ENCODE measurements around the gene USP34. TPM values are rescaled to one million over a fixed set of nuclear protein-coding genes. Genes with fewer than 3 reads are reported as not detected.

The USP34 gene
- total and polyA plus RNA-seq, 2 of the 8 experiments (the other 6 are each of a cell fraction or from before 2014, with no cell fraction given), result 56.7 to 91.7 TPM

GRCh38 chr2:61176755-61177726, 293.8 kb downstream of the USP34 start:
- WGBS, 2 experiments (ENCODE audit: extremely low coverage in 1 of 2, insufficient coverage in 1 of 2, insufficient read length in 1 of 2, insufficient replicate concordance in 2 of 2, low coverage in 1 of 2, low lambda C conversion rate in 2 of 2, missing lambda C conversion rate in 1 of 2), result 3% methylated on average over 35 of the region's 111 CpGs; no CpG with 5 or more reads in 1 of the 2 experiments
- H3K27ac ChIP-seq (ENCODE audit: low read depth, low read length), result peak overlapping the region; percentile 89
- CTCF ChIA-PET (ENCODE audit: partially characterized antibody), result interaction anchor here (0.9 to 1.0 kb wide), 2 partner anchors 11 to 26 kb away, joined by 3 read pairs; no protein-coding TSS in a partner anchor
- no peak overlapping the region for H3K14ac ChIP-seq (ENCODE audit: insufficient read length)
- H3K79me1 ChIP-seq (ENCODE audit: low read depth, low read length), result peaks cover 7% of the 10 kb centered on the region; the same call in 1 of the 2 replicates
- no peak overlapping the region for H2BK120ac ChIP-seq (replicated peaks; ENCODE audit: low read depth, low read length)
- peaks cover 10% of the 10 kb centered on the region for H3K23me2 ChIP-seq (ENCODE audit: low read depth, low read length)
- H2BK5ac ChIP-seq (ENCODE audit: low read depth, low read length), result peak overlapping the region; percentile 84; the same call in 1 of the 2 replicates
- no peak overlapping the region for H3K23ac ChIP-seq (ENCODE audit: insufficient read length)
- peaks cover 0 to 5% (median 2%) of the 10 kb centered on the region in 4 experiments; a peak in 6 of 7 replicates for H3K27me3 ChIP-seq (replicated peaks in 1 of 4; ENCODE audit: control insufficient read depth in 3 of 4, extremely low read depth in 1 of 4, insufficient read depth in 3 of 4, low read length in 3 of 4)
- H3K4me1 ChIP-seq (replicated peaks in 1 of 4; ENCODE audit: control insufficient read depth in 3 of 4, insufficient read depth in 4 of 4, low read length in 3 of 4), result peaks cover 5 to 11% (median 7%) of the 10 kb centered on the region in 4 experiments; a peak in 6 of 7 replicates
- FAIRE-seq (no peak), DNase-seq (ENCODE audit: low read depth in 1 of 2, low spot score in 2 of 2) (peak; percentile 76 to 93)
- peak overlapping the region; percentile 63 to 97 for H3K4me2 ChIP-seq (ENCODE audit: insufficient read depth in 1 of 2, low read depth in 2 of 2, low read length in 2 of 2)
- H4K5ac ChIP-seq (ENCODE audit: insufficient read length, low read depth, low read length), result peak overlapping the region; percentile 78
- H4K20me1 ChIP-seq (replicated peaks in 1 of 2; ENCODE audit: control insufficient read depth in 1 of 2, insufficient read depth in 2 of 2, low read length in 2 of 2), result peaks cover 2% of the 10 kb centered on the region in 2 experiments
- peak overlapping the region; percentile 87 to 90 (median 88) for H3K9ac ChIP-seq (replicated peaks in 1 of 4; ENCODE audit: extremely low read depth in 1 of 4, low read depth in 3 of 4, low read length in 3 of 4)
- no peak overlapping the region for H2BK15ac ChIP-seq (ENCODE audit: low read length)
- peak overlapping the region; percentile 80 for H2AFZ ChIP-seq (ENCODE audit: low read length)
- peak overlapping the region; percentile 74 to 95 (median 82) for H3K4me3 ChIP-seq (ENCODE audit: extremely low read depth in 1 of 4, insufficient read depth in 2 of 4, low read depth in 3 of 4, low read length in 4 of 4)
- H3K18ac ChIP-seq (ENCODE audit: extremely low read depth, low read length), result peak overlapping the region; percentile 91
- POLR2A ChIA-PET (ENCODE audit: partially characterized antibody), result interaction anchor here (0.5 to 2.7 kb wide), 19 partner anchors 8 to 598 kb away, joined by 3 to 13 read pairs (median 4); partner anchors contain the start of genes PEX13, PUS10 and SANBR
- H4K91ac ChIP-seq (replicated peaks; ENCODE audit: insufficient read length, low read length), result peak overlapping the region; percentile 83
- peak overlapping the region; percentile 83 for H3K56ac ChIP-seq (replicated peaks; ENCODE audit: insufficient read length, low read depth, low read length)
- no peak overlapping the region for H2AK5ac ChIP-seq (ENCODE audit: low read depth, low read length)
- H3K79me2 ChIP-seq (ENCODE audit: control insufficient read depth in 1 of 2, insufficient read depth in 2 of 2, low read length in 2 of 2), result peaks cover 3 to 7% of the 10 kb centered on the region in 2 experiments; a peak in 1 of 4 replicates
- H3K9me3 ChIP-seq (ENCODE audit: insufficient read depth in 2 of 2, low read depth in 1 of 2, low read length in 1 of 2), result no peaks in the 10 kb centered on the region
- no peak overlapping the region for H2BK12ac ChIP-seq (ENCODE audit: low read depth, low read length)
- peaks cover 2 to 21% (median 5%) of the 10 kb centered on the region in 4 experiments; a peak in 4 of 8 replicates for H3K36me3 ChIP-seq (ENCODE audit: control insufficient read depth in 2 of 4, insufficient read depth in 4 of 4, low read length in 3 of 4)
- no peak overlapping the region for H2BK20ac ChIP-seq (ENCODE audit: low read length)
- H4K8ac ChIP-seq (ENCODE audit: extremely low read depth, insufficient read depth, low read length), result peak overlapping the region; percentile 90
- H3K4ac ChIP-seq (replicated peaks; ENCODE audit: insufficient read length, low read depth, low read length), result no peak overlapping the region
- TF ChIP-seq NANOG (IDR thresholded peaks at IDR 0.05; ENCODE audit: insufficient read depth, low read depth, low read length, poor library complexity, severe bottlenecking), result no peak
- TF ChIP-seq JUN (IDR thresholded peaks at IDR 0.05; ENCODE audit: low read depth, low read length), result no peak
- TF ChIP-seq SIX5 (IDR thresholded peaks at IDR 0.05; ENCODE audit: low read depth, low read length), result no peak
- TF ChIP-seq, protein P1, sequence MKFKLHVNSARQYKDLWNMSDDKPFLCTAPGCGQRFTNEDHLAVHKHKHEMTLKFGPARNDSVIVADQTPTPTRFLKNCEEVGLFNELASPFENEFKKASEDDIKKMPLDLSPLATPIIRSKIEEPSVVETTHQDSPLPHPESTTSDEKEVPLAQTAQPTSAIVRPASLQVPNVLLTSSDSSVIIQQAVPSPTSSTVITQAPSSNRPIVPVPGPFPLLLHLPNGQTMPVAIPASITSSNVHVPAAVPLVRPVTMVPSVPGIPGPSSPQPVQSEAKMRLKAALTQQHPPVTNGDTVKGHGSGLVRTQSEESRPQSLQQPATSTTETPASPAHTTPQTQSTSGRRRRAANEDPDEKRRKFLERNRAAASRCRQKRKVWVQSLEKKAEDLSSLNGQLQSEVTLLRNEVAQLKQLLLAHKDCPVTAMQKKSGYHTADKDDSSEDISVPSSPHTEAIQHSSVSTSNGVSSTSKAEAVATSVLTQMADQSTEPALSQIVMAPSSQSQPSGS (IDR thresholded peaks at IDR 0.05; ENCODE audit: low read length), result peak; percentile 63; the same call in 1 of the 2 replicates
- TF ChIP-seq, protein P2, sequence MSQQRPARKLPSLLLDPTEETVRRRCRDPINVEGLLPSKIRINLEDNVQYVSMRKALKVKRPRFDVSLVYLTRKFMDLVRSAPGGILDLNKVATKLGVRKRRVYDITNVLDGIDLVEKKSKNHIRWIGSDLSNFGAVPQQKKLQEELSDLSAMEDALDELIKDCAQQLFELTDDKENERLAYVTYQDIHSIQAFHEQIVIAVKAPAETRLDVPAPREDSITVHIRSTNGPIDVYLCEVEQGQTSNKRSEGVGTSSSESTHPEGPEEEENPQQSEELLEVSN (IDR thresholded peaks at IDR 0.05), result peak; percentile 82
- no peak for TF ChIP-seq POU5F1 (IDR thresholded peaks at IDR 0.05; ENCODE audit: low read depth, low read length)
- peak in 1 of 2 experiments; percentile 3; a peak in 1 of 4 replicates for TF ChIP-seq SIN3A (conservative IDR thresholded peaks at IDR 0.05 in 1 of 2, IDR thresholded peaks at IDR 0.05 in 1 of 2; ENCODE audit: low read depth in 1 of 2, low read length in 2 of 2)

Measured in H1 (cell line).